ENCODE measurements around the gene IL23R.

DNA sequence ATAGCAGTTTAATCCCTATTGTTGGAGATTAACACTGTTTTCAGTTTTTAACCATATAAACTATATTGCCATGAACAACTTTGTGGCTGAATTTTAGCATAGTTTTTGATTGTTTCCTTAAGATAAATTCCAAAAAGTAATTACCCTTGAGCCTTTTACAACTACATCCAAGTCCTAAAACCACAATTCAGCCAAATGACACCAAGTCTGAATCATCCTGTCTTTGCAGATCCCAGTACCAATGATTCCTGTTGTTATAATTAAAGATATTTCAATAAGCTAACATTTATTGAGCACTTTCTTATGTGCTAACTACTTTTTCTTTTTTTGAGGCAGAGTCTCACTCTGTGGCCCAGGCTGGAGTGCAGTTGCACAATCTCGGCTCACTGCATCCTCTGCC is 35.6 kb downstream of the IL23R start:
- TF ChIP-seq, protein P1, sequence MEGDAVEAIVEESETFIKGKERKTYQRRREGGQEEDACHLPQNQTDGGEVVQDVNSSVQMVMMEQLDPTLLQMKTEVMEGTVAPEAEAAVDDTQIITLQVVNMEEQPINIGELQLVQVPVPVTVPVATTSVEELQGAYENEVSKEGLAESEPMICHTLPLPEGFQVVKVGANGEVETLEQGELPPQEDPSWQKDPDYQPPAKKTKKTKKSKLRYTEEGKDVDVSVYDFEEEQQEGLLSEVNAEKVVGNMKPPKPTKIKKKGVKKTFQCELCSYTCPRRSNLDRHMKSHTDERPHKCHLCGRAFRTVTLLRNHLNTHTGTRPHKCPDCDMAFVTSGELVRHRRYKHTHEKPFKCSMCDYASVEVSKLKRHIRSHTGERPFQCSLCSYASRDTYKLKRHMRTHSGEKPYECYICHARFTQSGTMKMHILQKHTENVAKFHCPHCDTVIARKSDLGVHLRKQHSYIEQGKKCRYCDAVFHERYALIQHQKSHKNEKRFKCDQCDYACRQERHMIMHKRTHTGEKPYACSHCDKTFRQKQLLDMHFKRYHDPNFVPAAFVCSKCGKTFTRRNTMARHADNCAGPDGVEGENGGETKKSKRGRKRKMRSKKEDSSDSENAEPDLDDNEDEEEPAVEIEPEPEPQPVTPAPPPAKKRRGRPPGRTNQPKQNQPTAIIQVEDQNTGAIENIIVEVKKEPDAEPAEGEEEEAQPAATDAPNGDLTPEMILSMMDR (IDR thresholded peaks at IDR 0.05; ENCODE audit: low read length): no peak
- TF ChIP-seq EZH2 (IDR thresholded peaks at IDR 0.05; ENCODE audit: borderline replicate concordance, low read length): no peak
